ENCODE measurements around the gene CYSRT1.

- TF ChIP-seq TCF12 (IDR thresholded peaks at IDR 0.05) (no peak), CTCF (IDR thresholded peaks at IDR 0.05) (no peak), RAD21 (IDR thresholded peaks at IDR 0.05; ENCODE audit: low read length) (no peak), RCOR1 (IDR thresholded peaks at IDR 0.05; ENCODE audit: low read length) (no peak), FOSL2 (IDR thresholded peaks at IDR 0.05; ENCODE audit: borderline replicate concordance, low read depth) (no peak), USF2 (IDR thresholded peaks at IDR 0.05; ENCODE audit: borderline replicate concordance, low read depth, low read length) (no peak), POLR2AphosphoS5 (IDR thresholded peaks at IDR 0.05; ENCODE audit: low read depth, low read length) (no peak)
- TF ChIP-seq, protein P1, sequence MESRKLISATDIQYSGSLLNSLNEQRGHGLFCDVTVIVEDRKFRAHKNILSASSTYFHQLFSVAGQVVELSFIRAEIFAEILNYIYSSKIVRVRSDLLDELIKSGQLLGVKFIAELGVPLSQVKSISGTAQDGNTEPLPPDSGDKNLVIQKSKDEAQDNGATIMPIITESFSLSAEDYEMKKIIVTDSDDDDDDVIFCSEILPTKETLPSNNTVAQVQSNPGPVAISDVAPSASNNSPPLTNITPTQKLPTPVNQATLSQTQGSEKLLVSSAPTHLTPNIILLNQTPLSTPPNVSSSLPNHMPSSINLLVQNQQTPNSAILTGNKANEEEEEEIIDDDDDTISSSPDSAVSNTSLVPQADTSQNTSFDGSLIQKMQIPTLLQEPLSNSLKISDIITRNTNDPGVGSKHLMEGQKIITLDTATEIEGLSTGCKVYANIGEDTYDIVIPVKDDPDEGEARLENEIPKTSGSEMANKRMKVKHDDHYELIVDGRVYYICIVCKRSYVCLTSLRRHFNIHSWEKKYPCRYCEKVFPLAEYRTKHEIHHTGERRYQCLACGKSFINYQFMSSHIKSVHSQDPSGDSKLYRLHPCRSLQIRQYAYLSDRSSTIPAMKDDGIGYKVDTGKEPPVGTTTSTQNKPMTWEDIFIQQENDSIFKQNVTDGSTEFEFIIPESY (IDR thresholded peaks at IDR 0.05; ENCODE audit: borderline replicate concordance, low read depth), result no peak
Measured at GRCh38 chr9:137266162-137266527, 41.2 kb downstream of the CYSRT1 start.
